Psoas muscle (tissue), 8 donors: Measurements from ENCODE around the gene SLC24A3. TPM values are rescaled to one million over a fixed set of nuclear protein-coding genes. Genes with fewer than 3 reads are reported as not detected.

Experiments used
- ATAC-seq, 4 donors: fragments of 200-7000 bp; cut with Tn5 transposase; one replicate each; pipeline ENCODE4 v1.9.1; 2020; ENCODE audit warnings: moderate library complexity in 3 of 4, mild to moderate bottlenecking in 2 of 4
- DNase-seq, 2 donors: peaks; one replicate each; pipeline ENCODE4 v3.0.0-alpha.2; 2020
- H3K27ac ChIP-seq: fragments of 200-600 bp; one replicate; pipeline ENCODE4 v1.8.0; 2022
- H3K27me3 ChIP-seq, 3 donors: fragments of 200-600 bp in 1 of 3; one replicate each; pipeline versions ENCODE4 v1.6.1 to v1.8.0; 2013 to 2022; ENCODE audit warnings: low read length in 2 of 3, mild to moderate bottlenecking in 2 of 3, moderate library complexity in 1 of 3; ENCODE audit not compliant: insufficient read depth in 3 of 3
- H3K36me3 ChIP-seq, 2 donors: fragments of 200-600 bp in 1 of 2; one replicate each; pipeline versions ENCODE4 v1.6.1 to v1.8.0; 2013 to 2022; ENCODE audit warnings: low read depth in 1 of 2, mild to moderate bottlenecking in 1 of 2, moderate library complexity in 1 of 2; ENCODE audit not compliant: insufficient read depth in 1 of 2
- H3K4me1 ChIP-seq: fragments of 200-600 bp; one replicate; pipeline ENCODE4 v1.8.0; 2022
- H3K4me3 ChIP-seq: fragments of 200-600 bp; one replicate; pipeline ENCODE4 v1.8.0; 2022; ENCODE audit warnings: mild to moderate bottlenecking
- H3K9me3 ChIP-seq: fragments of 200-600 bp; one replicate; pipeline ENCODE4 v1.8.0; 2022
- WGBS, 3 donors: extraction: QIAGEN DNeasy Blood & Tissue Kit; methylation state at CpG; one replicate each; pipeline versions ENCODE4 v1.1.6 to v1.1.7; 2013; 5-methylcytosine and 5-hydroxymethylcytosine counted together
- intact Hi-C, 2 donors: fragments of 100-400 bp; cut with DNase I; formaldehyde crosslinking; loops; one replicate each; pipeline versions ENCODE4 v1.11.0 to v1.14.2; 2022
- polyA plus RNA-seq, 3 donors: library from polyadenylated mRNA; stranded (reverse); fragments of 200-250 nt; gene quantifications; one replicate each; pipeline ENCODE4 v1.2.3, GENCODE V29; 2013
- total RNA-seq, 4 donors: library from RNA; stranded (reverse); fragmentation: NEBNext Ultra II Directional in 2 of 4; extraction: Animal tissue kit (Norgen Biotek cat#: 25700) in 2 of 4; gene quantifications; one replicate each; pipeline versions ENCODE4 v1.2.1 to v1.2.4, GENCODE V29; 2021 to 2023
- TF ChIP-seq, protein P1 (sequence below): fragments of 200-600 bp; IDR thresholded peaks from one replicate; pipeline ENCODE4 v1.8.0; 2022; ENCODE audit warnings: antibody characterized with exemption
- donor health status: healthy with polysubstance abuse.
- donor health status: DM: no; HTN: no; CAD: no; lungs with moderate emphysema.
- donor health status: Bipolar disorder and iron deficiency.
- donor health status: healthy.
- donor health status: DM: yes; HTN: yes; CAD: no.
- donor health status: DM: no; HTN: no; CAD: no.
- donor health status: DM: no; HTN: no; CAD: no.
- donor health status: DM: yes; HTN: yes; CAD: no.

SLC24A3 gene
- total and polyA plus RNA-seq, 7 donors = 3.0 to 24.4 (median 8.2) TPM

GRCh38 chr20:19283490-19284025 lies 71.1 kb downstream of the SLC24A3 start:
- H3K36me3 ChIP-seq = peaks cover 0 to 6% of the 10 kb centered on the region in 2 donors
- DNase-seq = no peak
- H3K9me3 ChIP-seq = no peaks in the 10 kb centered on the region
- ATAC-seq = no peak
- peaks cover 15% of the 10 kb centered on the region for H3K4me1 ChIP-seq
- WGBS, 3 donors = 92 to 95% (median 93%) methylated on average over 6 of the region's 6 CpGs
- H3K27ac ChIP-seq = no peak overlapping the region
- TF ChIP-seq, protein P1, sequence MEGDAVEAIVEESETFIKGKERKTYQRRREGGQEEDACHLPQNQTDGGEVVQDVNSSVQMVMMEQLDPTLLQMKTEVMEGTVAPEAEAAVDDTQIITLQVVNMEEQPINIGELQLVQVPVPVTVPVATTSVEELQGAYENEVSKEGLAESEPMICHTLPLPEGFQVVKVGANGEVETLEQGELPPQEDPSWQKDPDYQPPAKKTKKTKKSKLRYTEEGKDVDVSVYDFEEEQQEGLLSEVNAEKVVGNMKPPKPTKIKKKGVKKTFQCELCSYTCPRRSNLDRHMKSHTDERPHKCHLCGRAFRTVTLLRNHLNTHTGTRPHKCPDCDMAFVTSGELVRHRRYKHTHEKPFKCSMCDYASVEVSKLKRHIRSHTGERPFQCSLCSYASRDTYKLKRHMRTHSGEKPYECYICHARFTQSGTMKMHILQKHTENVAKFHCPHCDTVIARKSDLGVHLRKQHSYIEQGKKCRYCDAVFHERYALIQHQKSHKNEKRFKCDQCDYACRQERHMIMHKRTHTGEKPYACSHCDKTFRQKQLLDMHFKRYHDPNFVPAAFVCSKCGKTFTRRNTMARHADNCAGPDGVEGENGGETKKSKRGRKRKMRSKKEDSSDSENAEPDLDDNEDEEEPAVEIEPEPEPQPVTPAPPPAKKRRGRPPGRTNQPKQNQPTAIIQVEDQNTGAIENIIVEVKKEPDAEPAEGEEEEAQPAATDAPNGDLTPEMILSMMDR = no peak
- H3K4me3 ChIP-seq = no peak overlapping the region
- H3K27me3 ChIP-seq = no peaks in the 10 kb centered on the region
- intact Hi-C loops = loop anchor here in 1 of 2 donors (5.0 kb wide), 1 partner anchor 66 kb away; no protein-coding TSS in a partner anchor

DNA sequence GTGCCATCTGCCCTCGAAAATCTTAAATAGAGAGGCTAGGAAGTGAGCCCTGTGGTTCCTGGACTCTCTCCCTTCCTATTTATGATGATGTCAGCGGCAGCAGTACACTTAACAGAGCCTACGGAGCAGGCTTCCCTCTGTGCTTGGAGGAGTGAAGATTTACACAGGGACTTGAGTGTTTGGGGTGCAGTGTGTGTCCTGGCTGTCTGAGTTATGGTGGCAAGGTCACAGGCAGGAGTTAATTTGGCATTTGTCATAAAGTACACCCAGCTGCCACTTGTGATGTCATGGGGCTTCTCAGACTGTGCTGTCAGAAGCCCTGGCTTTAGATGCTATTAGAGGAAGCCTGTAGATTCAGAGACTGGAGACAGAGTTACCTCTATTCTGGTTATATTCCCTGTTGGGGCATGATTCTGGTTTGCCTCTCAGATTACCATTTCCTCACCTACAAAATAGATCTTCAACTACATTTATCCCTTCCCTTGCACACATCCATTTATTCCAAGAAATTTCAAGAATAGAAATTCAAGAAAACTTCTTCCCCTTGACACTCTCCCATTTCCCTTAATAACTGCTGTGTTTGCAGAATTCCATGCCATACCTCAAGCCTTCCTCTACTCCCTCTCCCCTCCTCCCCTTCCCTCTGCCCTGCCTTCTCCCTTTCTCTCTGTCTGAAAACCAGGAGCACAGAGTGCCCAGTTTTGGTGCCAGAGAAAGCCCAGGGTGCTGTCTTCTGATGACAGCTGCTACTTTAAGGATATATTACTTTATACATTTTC lies 72.1 kb downstream of the SLC24A3 start:
- intact Hi-C loops = loop anchor here in 1 of 2 donors (5.0 kb wide), 1 partner anchor 67 kb away; no protein-coding TSS in a partner anchor
- no peak for DNase-seq

GRCh38 chr20:19285436-19285835 lies 73.0 kb downstream of the SLC24A3 start:
- peaks cover 0 to 6% of the 10 kb centered on the region in 2 donors for H3K36me3 ChIP-seq
- no peak overlapping the region for H3K4me3 ChIP-seq
- intact Hi-C loops = no loop called here
- TF ChIP-seq, protein P1 = no peak
- peaks cover 15% of the 10 kb centered on the region for H3K4me1 ChIP-seq
- no peak for ATAC-seq
- DNase-seq = no peak
- no peaks in the 10 kb centered on the region for H3K27me3 ChIP-seq
- H3K9me3 ChIP-seq = no peaks in the 10 kb centered on the region
- WGBS, 3 donors = 36 to 51% (median 47%) methylated on average over 2 of the region's 2 CpGs
- no peak overlapping the region for H3K27ac ChIP-seq

More for the DNA sequence above, 72.1 kb downstream of the SLC24A3 start:
- 39 to 45% (median 41%) methylated on average over 3 of the region's 3 CpGs for WGBS, 3 donors
- Histone ChIP-seq H3K9me3 (no peaks in the 10 kb centered on the region), H3K4me3 (no peak overlapping the region), H3K27ac (peak overlapping the region; percentile 37), H3K4me1 (peaks cover 15% of the 10 kb centered on the region), H3K27me3 (no peaks in the 10 kb centered on the region), H3K36me3 (peaks cover 0 to 6% of the 10 kb centered on the region in 2 donors)
- peak in 3 of 4 donors; percentile 59 to 78 (median 70) for ATAC-seq
- TF ChIP-seq, protein P1 = no peak

- H3K4me3 ChIP-seq = no peak overlapping the region
- no peaks in the 10 kb centered on the region for H3K36me3 ChIP-seq
- H3K9me3 ChIP-seq = no peaks in the 10 kb centered on the region
- ATAC-seq (no peak), DNase-seq (no peak)
- no peak overlapping the region for H3K27ac ChIP-seq
- TF ChIP-seq, protein P1 = no peak
- WGBS, 3 donors = 85 to 93% (median 86%) methylated on average over 2 of the region's 2 CpGs
- H3K4me1 ChIP-seq = peaks cover 19% of the 10 kb centered on the region
- intact Hi-C loops = no loop called here
- no peaks in the 10 kb centered on the region for H3K27me3 ChIP-seq
These were observed 75.6 kb downstream of the SLC24A3 start for GRCh38 chr20:19288061-19288460.
